B cell (primary cell): Measurements from ENCODE around the gene DYRK1A. TPM values are rescaled to one million over a fixed set of nuclear protein-coding genes. Genes with fewer than 3 reads are reported as not detected.

ENCODE experiments used
- ATAC-seq: fragments of 200-7000 bp; cut with Tn5 transposase; one replicate; pipeline ENCODE4 v1.10.0; 2021; ENCODE audit warnings: low read depth, mild to moderate bottlenecking, moderate number of reproducible peaks, moderate library complexity
- CTCF ChIA-PET: fragments of 350-600 bp; sonication (Branson Sonifier 250); formaldehyde crosslinking; loops from one replicate; lab custom pipeline; 2021; ENCODE audit warnings: antibody characterized with exemption, inconsistent platforms; lab: Charles Lee
- POLR2A ChIA-PET: fragments of 350-600 bp; sonication (Branson Sonifier 250); formaldehyde crosslinking; loops from one replicate; lab custom pipeline; 2021; ENCODE audit warnings: antibody characterized with exemption; lab: Charles Lee
- DNase-seq: peaks from one replicate; pipeline ENCODE4 v3.0.0; 2013
- H2AFZ ChIP-seq: 2 replicates; pipeline ENCODE4 v1.6.1; 2012; ENCODE audit warnings: mild to moderate bottlenecking, low read depth, low read length; ENCODE audit not compliant: insufficient read depth, poor library complexity, severe bottlenecking
- H3K27ac ChIP-seq, 2 donors: 1 replicate in 1 of 2; 2 replicates in 1 of 2; pipeline ENCODE4 v1.5.1; 2012 to 2013; ENCODE audit warnings: low read length in 2 of 2, mild to moderate bottlenecking in 2 of 2, moderate library complexity in 1 of 2
- H3K27me3 ChIP-seq, 4 experiments: fragments of 200-600 bp in 1 of 4; sonication (generic) in 1 of 4; replicated peaks in 1 of 4; 1 replicate in 2 of 4; 2 replicates in 2 of 4; pipeline versions ENCODE4 v1.6.1 to v1.7.0; 2013 to 2016; ENCODE audit warnings: low read length in 3 of 4, mild to moderate bottlenecking in 2 of 4, mixed read lengths in 1 of 4, moderate library complexity in 1 of 4; ENCODE audit not compliant: insufficient read depth in 4 of 4, control insufficient read depth in 3 of 4; ENCODE audit errors: control extremely low read depth in 1 of 4
- H3K36me3 ChIP-seq, 2 experiments: replicated peaks in 1 of 2; 1 replicate in 1 of 2; 2 replicates in 1 of 2; pipeline versions ENCODE4 v1.6.1 to v1.7.1; 2013; ENCODE audit warnings: low read length in 1 of 2; ENCODE audit not compliant: insufficient read depth in 2 of 2, control insufficient read depth in 1 of 2; ENCODE audit errors: control extremely low read depth in 1 of 2, extremely low read depth in 1 of 2
- H3K4me1 ChIP-seq, 2 donors: fragments of 200-600 bp in 1 of 2; sonication (generic) in 1 of 2; 1 replicate in 1 of 2; 2 replicates in 1 of 2; pipeline versions ENCODE4 v1.5.1 to v1.6.1; 2013 to 2017; ENCODE audit warnings: low read length in 2 of 2; ENCODE audit not compliant: control insufficient read depth in 2 of 2, insufficient read depth in 2 of 2
- H3K4me2 ChIP-seq: replicated peaks from 2 replicates; pipeline ENCODE3; 2012; ENCODE audit warnings: mild to moderate bottlenecking, low read depth, low read length; ENCODE audit not compliant: poor library complexity, severe bottlenecking
- H3K4me3 ChIP-seq, 5 experiments: fragments of 200-600 bp in 1 of 5; sonication (generic) in 1 of 5; 1 replicate in 3 of 5; 2 replicates in 2 of 5; pipeline versions ENCODE4 v1.5.1 to v1.7.0; 2011 to 2016; ENCODE audit warnings: low read length in 4 of 5, mild to moderate bottlenecking in 4 of 5, low read depth in 2 of 5, control low read depth in 1 of 5, moderate library complexity in 1 of 5; ENCODE audit not compliant: insufficient read depth in 1 of 5; ENCODE audit errors: control extremely low read depth in 1 of 5, extremely low read depth in 1 of 5
- H3K79me2 ChIP-seq: fragments of 200-600 bp; sonication (generic); one replicate; pipeline ENCODE4 v1.6.0; 2016; ENCODE audit warnings: low read length; ENCODE audit not compliant: control insufficient read depth, insufficient read depth
- H3K9ac ChIP-seq: fragments of 200-600 bp; sonication (generic); 2 replicates; pipeline ENCODE4 v1.6.1; 2017; ENCODE audit warnings: mild to moderate bottlenecking, low read length, moderate library complexity
- H3K9me3 ChIP-seq, 3 donors: one replicate each; pipeline versions ENCODE4 v1.6.1 to v1.7.1; 2013; ENCODE audit warnings: low read length in 2 of 3; ENCODE audit not compliant: control insufficient read depth in 2 of 3, insufficient read depth in 1 of 3; ENCODE audit errors: control extremely low read depth in 1 of 3
- H4K20me1 ChIP-seq: 2 replicates; pipeline ENCODE4 v1.6.0; 2012; ENCODE audit warnings: mild to moderate bottlenecking, low read length; ENCODE audit not compliant: insufficient read depth, control insufficient read depth, poor library complexity, severe bottlenecking
- H3K27ac Mint-ChIP-seq: one replicate; pipeline ENCODE4 v1.8.0; 2021; ENCODE audit warnings: mixed read lengths
- H3K27me3 Mint-ChIP-seq: one replicate; pipeline ENCODE4 v1.8.0; 2021; ENCODE audit warnings: mixed read lengths
- H3K4me1 Mint-ChIP-seq: one replicate; pipeline ENCODE4 v1.8.0; 2021; ENCODE audit warnings: mixed read lengths
- H3K4me3 Mint-ChIP-seq: one replicate; pipeline ENCODE4 v1.8.0; 2021; ENCODE audit warnings: mixed read lengths
- H3K9me3 Mint-ChIP-seq: one replicate; pipeline ENCODE4 v1.8.0; 2022; ENCODE audit warnings: mixed read lengths; ENCODE audit not compliant: insufficient read depth
- EZH2 ChIP-seq: IDR thresholded peaks from 2 replicates; pipeline ENCODE4 v1.6.1; 2012; ENCODE audit warnings: borderline replicate concordance, low read depth, mild to moderate bottlenecking, moderate library complexity, low read length; ENCODE audit not compliant: insufficient read depth, poor library complexity, severe bottlenecking
- WGBS: methylation state at CpG from one replicate; pipeline ENCODE4 v1.1.5; 2013; ENCODE audit warnings: missing lambda C conversion rate; ENCODE audit not compliant: insufficient coverage; 5-methylcytosine and 5-hydroxymethylcytosine counted together
- intact Hi-C: fragments of 100-400 bp; cut with micrococcal nuclease; formaldehyde crosslinking; loops from one replicate; pipeline ENCODE4 v1.10.0; 2022
- polyA plus RNA-seq: library from polyadenylated mRNA; depleted of rRNA; stranded (reverse); fragments of >200 nt; gene quantifications from 2 replicates; pipeline ENCODE4 v1.2.3, GENCODE V29; 2012
- total RNA-seq, 2 donors: library from RNA; stranded (reverse); fragments of 120-200 nt in 1 of 2; gene quantifications; 1 replicate in 1 of 2; 2 replicates in 1 of 2; pipeline versions ENCODE4 v1.2.3 to v1.2.4, GENCODE V29; 2013 to 2022
- TF ChIP-seq, protein P1 (sequence below): fragments of 200-600 bp; IDR thresholded peaks from one replicate; pipeline ENCODE4 v1.8.0; 2022; ENCODE audit warnings: antibody characterized with exemption, mild to moderate bottlenecking

Gene DYRK1A
- total and polyA plus RNA-seq, 2 donors (not counting 1 experiment from before 2014, with no cell fraction given), result 46.6 to 147 TPM

DNA sequence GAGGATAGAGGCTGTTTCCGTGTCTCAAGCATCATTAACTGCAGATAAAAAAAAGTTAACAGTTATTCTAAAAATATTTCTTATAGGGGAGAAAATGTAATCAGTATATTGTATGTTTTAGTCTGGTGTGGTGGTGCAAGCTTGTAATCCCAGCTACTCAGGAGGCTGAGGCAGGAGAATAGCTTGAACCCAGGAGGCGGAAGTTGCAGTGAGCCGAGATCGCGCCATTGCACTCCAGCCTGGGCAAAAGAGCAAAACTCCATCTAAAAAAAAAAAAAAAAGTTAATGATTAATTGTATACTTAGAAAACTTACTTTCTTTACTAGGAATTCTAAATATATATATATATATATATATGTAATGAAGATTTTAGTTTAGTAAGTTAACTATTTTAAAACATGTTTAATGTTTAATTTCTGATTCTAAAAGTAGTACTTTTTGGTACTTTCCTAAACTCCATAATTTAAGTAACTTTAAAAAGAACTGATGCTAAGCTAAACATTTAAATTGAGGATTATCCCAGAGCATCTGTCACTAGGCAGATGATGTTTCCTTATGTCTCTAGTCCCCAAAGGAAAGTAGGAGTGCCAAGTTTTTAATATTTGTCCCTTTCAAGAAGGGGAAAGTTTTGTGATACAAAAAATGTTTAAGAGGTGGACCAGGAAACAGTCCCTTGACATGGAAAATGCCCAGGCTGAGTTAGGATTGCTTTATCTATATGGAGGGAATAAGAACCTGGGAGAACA is 66.3 kb downstream of the DYRK1A start:
- Mint-ChIP-seq H3K4me3 (no peak overlapping the region), H3K27me3 (no peaks in the 10 kb centered on the region), H3K27ac (no peak overlapping the region), H3K4me1 (peaks cover 42% of the 10 kb centered on the region), H3K9me3 (no peaks in the 10 kb centered on the region)
- DNase-seq (no peak), ATAC-seq (no peak)
- intact Hi-C loops, result no loop called here
- Histone ChIP-seq H3K79me2 (peaks cover 97% of the 10 kb centered on the region), H3K36me3 (peaks cover 8 to 11% of the 10 kb centered on the region in 2 experiments), H3K9me3 (peaks cover 0 to 1% (median 0%) of the 10 kb centered on the region in 3 donors), H3K9ac (no peak overlapping the region), H3K27ac (no peak overlapping the region), H2AFZ (no peak overlapping the region), H3K27me3 (no peaks in the 10 kb centered on the region), H3K4me1 (peaks cover 24 to 39% of the 10 kb centered on the region in 2 donors), H3K4me3 (no peak overlapping the region), H4K20me1 (peaks cover 82% of the 10 kb centered on the region), H3K4me2 (no peak overlapping the region)
- TF ChIP-seq, protein P1, sequence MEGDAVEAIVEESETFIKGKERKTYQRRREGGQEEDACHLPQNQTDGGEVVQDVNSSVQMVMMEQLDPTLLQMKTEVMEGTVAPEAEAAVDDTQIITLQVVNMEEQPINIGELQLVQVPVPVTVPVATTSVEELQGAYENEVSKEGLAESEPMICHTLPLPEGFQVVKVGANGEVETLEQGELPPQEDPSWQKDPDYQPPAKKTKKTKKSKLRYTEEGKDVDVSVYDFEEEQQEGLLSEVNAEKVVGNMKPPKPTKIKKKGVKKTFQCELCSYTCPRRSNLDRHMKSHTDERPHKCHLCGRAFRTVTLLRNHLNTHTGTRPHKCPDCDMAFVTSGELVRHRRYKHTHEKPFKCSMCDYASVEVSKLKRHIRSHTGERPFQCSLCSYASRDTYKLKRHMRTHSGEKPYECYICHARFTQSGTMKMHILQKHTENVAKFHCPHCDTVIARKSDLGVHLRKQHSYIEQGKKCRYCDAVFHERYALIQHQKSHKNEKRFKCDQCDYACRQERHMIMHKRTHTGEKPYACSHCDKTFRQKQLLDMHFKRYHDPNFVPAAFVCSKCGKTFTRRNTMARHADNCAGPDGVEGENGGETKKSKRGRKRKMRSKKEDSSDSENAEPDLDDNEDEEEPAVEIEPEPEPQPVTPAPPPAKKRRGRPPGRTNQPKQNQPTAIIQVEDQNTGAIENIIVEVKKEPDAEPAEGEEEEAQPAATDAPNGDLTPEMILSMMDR, result no peak
- TF ChIP-seq EZH2, result no peak
- ChIA-PET POLR2A (interaction anchor here (0.6 kb wide), 1 partner anchor 22 kb away, joined by 3 read pairs; no protein-coding TSS in a partner anchor), CTCF (interaction anchor here (0.7 kb wide), 1 partner anchor 19 kb away, joined by 7 read pairs; no protein-coding TSS in a partner anchor)
- WGBS, result no CpG with 5 or more reads among the region's 5 CpGs

- Histone ChIP-seq H3K36me3 (peaks cover 5 to 11% of the 10 kb centered on the region in 2 experiments), H2AFZ (no peak overlapping the region), H3K4me2 (no peak overlapping the region), H3K27ac (no peak overlapping the region), H3K79me2 (peaks cover 97% of the 10 kb centered on the region), H3K4me1 (peaks cover 24 to 39% of the 10 kb centered on the region in 2 donors), H3K9me3 (peaks cover 0 to 1% (median 0%) of the 10 kb centered on the region in 3 donors), H4K20me1 (peaks cover 83% of the 10 kb centered on the region), H3K27me3 (no peaks in the 10 kb centered on the region), H3K9ac (no peak overlapping the region), H3K4me3 (no peak overlapping the region)
- TF ChIP-seq, protein P1, result no peak
- TF ChIP-seq EZH2, result no peak
- Mint-ChIP-seq H3K27ac (no peak overlapping the region), H3K4me3 (no peak overlapping the region), H3K9me3 (no peaks in the 10 kb centered on the region), H3K27me3 (no peaks in the 10 kb centered on the region), H3K4me1 (peaks cover 37% of the 10 kb centered on the region)
- WGBS, result no CpG with 5 or more reads among the region's 5 CpGs
- DNase-seq (no peak), ATAC-seq (no peak)
- intact Hi-C loops, result no loop called here
- CTCF ChIA-PET, result no interaction called here
- POLR2A ChIA-PET, result no interaction called here
These were observed 66.9 kb downstream of the DYRK1A start for GRCh38 chr21:37433456-37433840.
